ENCODE data around the gene PCNX3. TPM values are rescaled to one million over a fixed set of nuclear protein-coding genes. Genes with fewer than 3 reads are reported as not detected.
A peak's percentile ranks its signal among the peaks of the same experiment; 100 is the strongest.

PCNX3 gene
- total and polyA plus RNA-seq, 2 of the 13 experiments (the other 11 are each of a cell fraction or from before 2014, with no cell fraction given): 16.2 to 23.0 TPM

DNA sequence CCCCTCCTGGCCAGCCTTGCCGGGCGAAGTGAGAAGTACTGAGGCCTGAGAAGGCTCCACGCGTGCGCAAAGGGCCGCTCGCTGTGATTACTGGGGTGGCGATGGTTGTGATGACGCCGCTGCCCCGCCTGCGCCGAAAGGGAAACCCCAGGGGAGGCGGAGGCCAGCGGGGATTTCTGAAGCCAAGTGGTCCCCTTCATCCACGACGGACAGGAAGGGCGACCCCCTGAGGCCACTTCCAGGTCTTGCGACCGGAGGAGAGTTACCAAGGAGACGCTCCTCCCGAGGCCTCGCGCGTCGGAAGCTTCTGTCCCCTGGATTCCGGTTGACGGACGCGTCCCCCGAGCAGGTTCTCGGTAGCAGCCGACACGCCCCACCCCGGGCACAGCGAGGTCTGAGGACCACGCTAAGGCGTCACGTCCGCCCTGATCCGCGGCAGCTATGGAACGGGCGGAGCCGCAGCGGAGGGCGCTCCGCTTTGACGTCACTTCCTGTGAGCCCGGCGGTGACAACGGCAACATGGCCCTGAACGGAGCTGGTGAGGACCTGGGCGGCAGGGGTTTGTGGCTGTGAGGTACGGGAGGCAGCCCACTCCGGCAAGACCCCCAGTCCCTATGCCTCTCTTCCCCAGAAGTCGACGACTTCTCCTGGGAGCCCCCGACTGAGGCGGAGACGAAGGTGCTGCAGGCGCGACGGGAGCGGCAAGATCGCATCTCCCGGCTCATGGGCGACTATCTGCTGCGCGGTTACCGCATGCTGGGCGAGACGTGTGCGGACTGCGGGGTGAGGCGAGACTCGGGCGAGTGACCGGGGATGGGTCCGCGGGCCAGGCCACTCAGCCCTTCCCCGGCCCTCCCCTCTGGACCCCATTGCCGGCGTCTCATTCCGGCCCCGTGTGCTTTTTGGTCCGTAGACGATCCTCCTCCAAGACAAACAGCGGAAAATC lies 45.3 kb upstream of the PCNX3 start, which contains the start of gene ZNRD2 (continued):
- TF ChIP-seq DPF2 (CRISPR knock-in tag; IDR thresholded peaks at IDR 0.05; ENCODE audit: borderline replicate concordance, low read depth): no peak
- TF ChIP-seq KLF16 (CRISPR knock-in tag; IDR thresholded peaks at IDR 0.05): peak in 1 of 2 experiments; percentile 96; a peak in 2 of 4 replicates
- no peak for TF ChIP-seq ZNF101 (CRISPR knock-in tag; IDR thresholded peaks at IDR 0.05; ENCODE audit: borderline replicate concordance, low read depth)
- TF ChIP-seq MED1 (CRISPR knock-in tag; IDR thresholded peaks at IDR 0.05): peak; percentile 83
- TF ChIP-seq ZNF432 (CRISPR knock-in tag; IDR thresholded peaks at IDR 0.05; ENCODE audit: borderline replicate concordance): no peak
- TF ChIP-seq HDAC1 (CRISPR knock-in tag; IDR thresholded peaks at IDR 0.05): peak; percentile 98
- TF ChIP-seq MIER3 (CRISPR knock-in tag; IDR thresholded peaks at IDR 0.05; ENCODE audit: borderline replicate concordance): peak; percentile 71; the same call in 1 of the 2 replicates
- no peak for TF ChIP-seq LCORL (IDR thresholded peaks at IDR 0.05)
- TF ChIP-seq LCORL (CRISPR knock-in tag; IDR thresholded peaks at IDR 0.05): peak; percentile 84
- no peak for TF ChIP-seq PRPF4 (IDR thresholded peaks at IDR 0.05; ENCODE audit: low read depth, low read length, poor library complexity, severe bottlenecking)
- TF ChIP-seq ADNP (CRISPR knock-in tag; IDR thresholded peaks at IDR 0.05): no peak
- peak; percentile 84 for TF ChIP-seq RBM39 (IDR thresholded peaks at IDR 0.05; ENCODE audit: low read depth, low read length, poor library complexity, severe bottlenecking)
- TF ChIP-seq ZNF205 (CRISPR knock-in tag; IDR thresholded peaks at IDR 0.05): peak; percentile 87
- TF ChIP-seq E2F1 (CRISPR knock-in tag; IDR thresholded peaks at IDR 0.05): no peak
- TF ChIP-seq NFATC3 (CRISPR knock-in tag; IDR thresholded peaks at IDR 0.05): no peak
- TF ChIP-seq CEBPG (CRISPR knock-in tag; IDR thresholded peaks at IDR 0.05): 0 out of 2 replicates have a peak, but pooled peaks have one; percentile 13
- no peak for TF ChIP-seq ZNF562 (CRISPR knock-in tag; IDR thresholded peaks at IDR 0.05; ENCODE audit: borderline replicate concordance)
- TF ChIP-seq, protein P1, sequence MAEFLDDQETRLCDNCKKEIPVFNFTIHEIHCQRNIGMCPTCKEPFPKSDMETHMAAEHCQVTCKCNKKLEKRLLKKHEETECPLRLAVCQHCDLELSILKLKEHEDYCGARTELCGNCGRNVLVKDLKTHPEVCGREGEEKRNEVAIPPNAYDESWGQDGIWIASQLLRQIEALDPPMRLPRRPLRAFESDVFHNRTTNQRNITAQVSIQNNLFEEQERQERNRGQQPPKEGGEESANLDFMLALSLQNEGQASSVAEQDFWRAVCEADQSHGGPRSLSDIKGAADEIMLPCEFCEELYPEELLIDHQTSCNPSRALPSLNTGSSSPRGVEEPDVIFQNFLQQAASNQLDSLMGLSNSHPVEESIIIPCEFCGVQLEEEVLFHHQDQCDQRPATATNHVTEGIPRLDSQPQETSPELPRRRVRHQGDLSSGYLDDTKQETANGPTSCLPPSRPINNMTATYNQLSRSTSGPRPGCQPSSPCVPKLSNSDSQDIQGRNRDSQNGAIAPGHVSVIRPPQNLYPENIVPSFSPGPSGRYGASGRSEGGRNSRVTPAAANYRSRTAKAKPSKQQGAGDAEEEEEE (CRISPR knock-in tag; IDR thresholded peaks at IDR 0.05; ENCODE audit: borderline replicate concordance): no peak; the same call in 1 of the 2 replicates
- TF ChIP-seq KDM3A (CRISPR knock-in tag; IDR thresholded peaks at IDR 0.05; ENCODE audit: low read depth): peak; percentile 73; the same call in 1 of the 2 replicates
- TF ChIP-seq ZNF354B (CRISPR knock-in tag; IDR thresholded peaks at IDR 0.05): no peak
- TF ChIP-seq NFIC (IDR thresholded peaks at IDR 0.05; ENCODE audit: low read length): no peak
- TF ChIP-seq HMGXB3 (CRISPR knock-in tag; IDR thresholded peaks at IDR 0.05; ENCODE audit: borderline replicate concordance): peak; percentile 62
- TF ChIP-seq ZNF143 (CRISPR knock-in tag; IDR thresholded peaks at IDR 0.05): peak; percentile 61
- TF ChIP-seq ZNF451 (CRISPR knock-in tag; IDR thresholded peaks at IDR 0.05): no peak
